Measurements from ENCODE around the gene PPM1J. TPM values are rescaled to one million over a fixed set of nuclear protein-coding genes. Genes with fewer than 3 reads are reported as not detected.

PPM1J gene
- total RNA-seq, 2 donors from 2014 or later, result 0.66 to 2.3 TPM

DNA sequence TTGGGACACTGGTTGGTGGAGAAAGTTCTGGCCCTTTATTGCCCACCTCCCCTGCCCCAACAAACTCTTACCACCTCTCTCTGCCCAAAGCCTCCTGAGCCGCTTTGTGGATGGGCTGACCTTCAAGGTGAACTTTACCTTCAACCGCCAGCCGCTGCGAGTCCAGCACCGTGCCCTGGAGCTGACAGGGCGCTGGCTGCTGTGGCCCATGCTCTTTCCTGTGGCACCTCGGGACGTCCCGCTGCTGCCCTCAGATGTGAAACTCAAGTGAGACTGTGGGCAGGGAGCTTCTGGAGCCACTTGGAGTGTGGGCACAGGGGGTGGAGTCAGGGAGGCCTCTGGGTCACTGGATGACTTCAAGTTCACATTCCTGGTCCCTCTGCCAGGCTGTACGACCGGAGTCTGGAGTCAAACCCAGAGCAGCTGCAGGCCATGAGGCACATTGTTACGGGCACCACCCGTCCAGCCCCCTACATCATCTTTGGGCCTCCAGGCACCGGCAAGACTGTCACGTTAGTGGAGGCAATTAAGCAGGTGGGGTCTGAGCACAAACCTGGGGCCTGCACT, 20.7 kb downstream of the PPM1J start:
- no peak overlapping the region for H3K27ac ChIP-seq
- no peak for TF ChIP-seq POLR2A (IDR thresholded peaks at IDR 0.05)
- TF ChIP-seq, protein P1, sequence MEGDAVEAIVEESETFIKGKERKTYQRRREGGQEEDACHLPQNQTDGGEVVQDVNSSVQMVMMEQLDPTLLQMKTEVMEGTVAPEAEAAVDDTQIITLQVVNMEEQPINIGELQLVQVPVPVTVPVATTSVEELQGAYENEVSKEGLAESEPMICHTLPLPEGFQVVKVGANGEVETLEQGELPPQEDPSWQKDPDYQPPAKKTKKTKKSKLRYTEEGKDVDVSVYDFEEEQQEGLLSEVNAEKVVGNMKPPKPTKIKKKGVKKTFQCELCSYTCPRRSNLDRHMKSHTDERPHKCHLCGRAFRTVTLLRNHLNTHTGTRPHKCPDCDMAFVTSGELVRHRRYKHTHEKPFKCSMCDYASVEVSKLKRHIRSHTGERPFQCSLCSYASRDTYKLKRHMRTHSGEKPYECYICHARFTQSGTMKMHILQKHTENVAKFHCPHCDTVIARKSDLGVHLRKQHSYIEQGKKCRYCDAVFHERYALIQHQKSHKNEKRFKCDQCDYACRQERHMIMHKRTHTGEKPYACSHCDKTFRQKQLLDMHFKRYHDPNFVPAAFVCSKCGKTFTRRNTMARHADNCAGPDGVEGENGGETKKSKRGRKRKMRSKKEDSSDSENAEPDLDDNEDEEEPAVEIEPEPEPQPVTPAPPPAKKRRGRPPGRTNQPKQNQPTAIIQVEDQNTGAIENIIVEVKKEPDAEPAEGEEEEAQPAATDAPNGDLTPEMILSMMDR (IDR thresholded peaks at IDR 0.05), result no peak
- H3K9me3 ChIP-seq, result no peaks in the 10 kb centered on the region
- WGBS, 2 donors, result 90 to 97% methylated on average over 8 to 15 of the region's 15 CpGs
- H3K27me3 ChIP-seq, result no peaks in the 10 kb centered on the region
- DNase-seq (no peak), ATAC-seq (no peak)
- peaks cover 16% of the 10 kb centered on the region for H3K4me1 ChIP-seq
- intact Hi-C loops (cut with DNase I), result loop anchor here (10.0 kb wide), 1 partner anchor 70 kb away; no protein-coding TSS in a partner anchor
- H3K4me3 ChIP-seq, result no peak overlapping the region
- peaks cover 4 to 19% of the 10 kb centered on the region in 2 donors for H3K36me3 ChIP-seq (replicated peaks in 1 of 2; ENCODE audit: insufficient read depth in 1 of 2, low read depth in 2 of 2)

DNA sequence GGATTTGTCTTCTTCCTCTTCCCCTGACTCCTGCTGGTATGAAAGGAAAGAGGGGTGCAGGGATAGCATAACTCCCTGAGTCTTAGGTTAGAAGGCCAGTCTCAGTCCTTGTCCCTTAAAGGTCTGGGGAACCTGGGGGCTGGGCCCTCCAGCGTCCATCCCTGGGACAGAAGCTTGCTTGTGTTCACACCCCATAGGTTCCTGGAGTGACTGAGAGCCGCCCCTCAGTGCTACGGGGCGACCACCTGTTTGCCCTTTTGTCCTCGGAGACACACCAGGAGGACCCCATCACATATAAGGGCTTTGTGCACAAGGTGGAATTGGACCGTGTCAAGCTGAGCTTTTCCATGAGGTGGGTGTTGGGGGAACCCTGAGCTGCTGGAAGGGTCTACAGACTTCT, 21.3 kb downstream of the PPM1J start:
- Histone ChIP-seq H3K4me1 (peaks cover 10% of the 10 kb centered on the region), H3K27ac (no peak overlapping the region), H3K4me3 (no peak overlapping the region), H3K36me3 (replicated peaks in 1 of 2; ENCODE audit: insufficient read depth in 1 of 2, low read depth in 2 of 2) (peaks cover 4 to 19% of the 10 kb centered on the region in 2 donors), H3K27me3 (no peaks in the 10 kb centered on the region), H3K9me3 (no peaks in the 10 kb centered on the region)
- intact Hi-C loops (cut with DNase I), result loop anchor here (10.0 kb wide), 1 partner anchor 69 kb away; no protein-coding TSS in a partner anchor
- 83 to 90% methylated on average over 3 to 6 of the region's 6 CpGs for WGBS, 2 donors
- ATAC-seq (no peak), DNase-seq (no peak)
- TF ChIP-seq, protein P1 (IDR thresholded peaks at IDR 0.05), result no peak
- TF ChIP-seq POLR2A (IDR thresholded peaks at IDR 0.05), result no peak

DNA sequence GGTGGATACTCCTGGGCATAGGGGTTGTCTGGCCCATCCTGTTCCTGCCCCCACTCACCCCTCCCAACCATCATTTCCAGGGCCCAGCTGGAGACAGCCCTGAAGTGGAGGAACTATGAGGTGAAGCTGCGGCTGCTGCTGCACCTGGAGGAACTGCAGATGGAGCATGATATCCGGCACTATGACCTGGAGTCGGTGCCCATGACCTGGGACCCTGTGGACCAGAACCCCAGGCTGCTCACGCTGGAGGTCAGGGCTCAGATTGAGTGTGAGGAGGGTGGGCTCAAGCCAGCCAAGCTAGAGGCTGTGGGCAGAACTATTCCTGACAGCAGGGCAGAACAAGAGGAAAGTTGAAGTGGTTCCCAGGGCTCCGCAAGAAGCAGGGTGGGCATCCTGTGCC, 22.5 kb downstream of the PPM1J start:
- ATAC-seq (no peak), DNase-seq (no peak)
- no peak for TF ChIP-seq POLR2A (IDR thresholded peaks at IDR 0.05)
- TF ChIP-seq, protein P1 (IDR thresholded peaks at IDR 0.05), result no peak
- Histone ChIP-seq H3K27ac (no peak overlapping the region), H3K9me3 (no peaks in the 10 kb centered on the region), H3K27me3 (no peaks in the 10 kb centered on the region), H3K4me3 (no peak overlapping the region), H3K36me3 (replicated peaks in 1 of 2; ENCODE audit: insufficient read depth in 1 of 2, low read depth in 2 of 2) (peaks cover 4 to 19% of the 10 kb centered on the region in 2 donors), H3K4me1 (no peaks in the 10 kb centered on the region)
- WGBS, 2 donors, result 85 to 92% methylated on average over 5 of the region's 5 CpGs
- intact Hi-C loops (cut with DNase I), result loop anchor here (10.0 kb wide), 1 partner anchor 68 kb away; no protein-coding TSS in a partner anchor

DNA sequence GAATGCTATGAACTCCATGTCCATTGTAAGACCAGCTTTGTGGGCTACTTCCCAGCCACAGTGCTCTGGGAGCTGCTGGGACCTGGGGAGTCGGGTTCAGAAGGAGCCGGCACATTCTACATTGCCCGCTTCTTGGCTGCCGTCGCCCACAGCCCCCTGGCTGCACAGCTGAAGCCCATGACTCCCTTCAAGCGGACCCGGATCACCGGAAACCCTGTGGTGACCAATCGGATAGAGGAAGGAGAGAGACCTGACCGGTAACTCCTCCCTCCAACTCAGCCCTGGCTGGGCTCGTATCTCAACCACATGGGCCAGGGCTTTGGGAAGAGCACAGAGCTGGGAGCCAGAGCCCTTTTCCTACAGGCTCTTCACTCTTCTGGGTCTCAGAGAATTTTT, 25.3 kb downstream of the PPM1J start:
- WGBS, 2 donors, result 93 to 94% methylated on average over 8 to 10 of the region's 11 CpGs
- Histone ChIP-seq H3K9me3 (no peaks in the 10 kb centered on the region), H3K4me1 (no peaks in the 10 kb centered on the region), H3K27ac (no peak overlapping the region), H3K4me3 (no peak overlapping the region), H3K27me3 (no peaks in the 10 kb centered on the region), H3K36me3 (replicated peaks in 1 of 2; ENCODE audit: insufficient read depth in 1 of 2, low read depth in 2 of 2) (peaks cover 4 to 13% of the 10 kb centered on the region in 2 donors)
- TF ChIP-seq, protein P1 (IDR thresholded peaks at IDR 0.05), result no peak
- no peak for TF ChIP-seq POLR2A (IDR thresholded peaks at IDR 0.05)
- intact Hi-C loops (cut with DNase I), result loop anchor here (10.0 kb wide), 1 partner anchor 65 kb away; no protein-coding TSS in a partner anchor
- DNase-seq (no peak), ATAC-seq (no peak)

Data from body of pancreas (tissue), 4 donors.